Neural crest cell (in vitro differentiated cells): ENCODE measurements around the gene RGR. TPM values are rescaled to one million over a fixed set of nuclear protein-coding genes. Genes with fewer than 3 reads are reported as not detected.

ENCODE experiments used
- DNase-seq: peaks from one replicate; pipeline ENCODE4 v3.0.0; 2021; ENCODE audit warnings: low read depth, mixed read lengths, low spot score
- H3K27ac Mint-ChIP-seq: one replicate; pipeline ENCODE4 v1.8.0; 2021; ENCODE audit warnings: mild to moderate bottlenecking, mixed read lengths; ENCODE audit not compliant: unreplicated experiment
- H3K27me3 Mint-ChIP-seq: 2 replicates; pipeline ENCODE4 v1.8.0; 2021; ENCODE audit warnings: low read depth, mild to moderate bottlenecking, mixed read lengths
- H3K36me3 Mint-ChIP-seq: 2 replicates; pipeline ENCODE4 v1.8.0; 2021; ENCODE audit warnings: low read depth, mild to moderate bottlenecking, mixed read lengths
- H3K4me1 Mint-ChIP-seq: 2 replicates; pipeline ENCODE4 v1.8.0; 2021; ENCODE audit warnings: mixed read lengths
- H3K4me3 Mint-ChIP-seq: one replicate; pipeline ENCODE4 v1.8.0; 2021; ENCODE audit warnings: mild to moderate bottlenecking, mixed read lengths
- H3K9me3 Mint-ChIP-seq: 2 replicates; pipeline ENCODE4 v1.8.0; 2021; ENCODE audit warnings: mixed read lengths
- total RNA-seq: library from RNA; stranded (reverse); gene quantifications from 2 replicates; pipeline ENCODE4 v1.2.1, GENCODE V29; 2021
- TF ChIP-seq, protein P1 (sequence below): fragments of 200-600 bp; sonication (generic); conservative IDR thresholded peaks from 2 replicates; pipeline ENCODE4 v1.5.0; 2021; ENCODE audit warnings: antibody characterized with exemption, mild to moderate bottlenecking

Gene RGR
- total RNA-seq, 1 donor from 2014 or later: 0.23 TPM

DNA sequence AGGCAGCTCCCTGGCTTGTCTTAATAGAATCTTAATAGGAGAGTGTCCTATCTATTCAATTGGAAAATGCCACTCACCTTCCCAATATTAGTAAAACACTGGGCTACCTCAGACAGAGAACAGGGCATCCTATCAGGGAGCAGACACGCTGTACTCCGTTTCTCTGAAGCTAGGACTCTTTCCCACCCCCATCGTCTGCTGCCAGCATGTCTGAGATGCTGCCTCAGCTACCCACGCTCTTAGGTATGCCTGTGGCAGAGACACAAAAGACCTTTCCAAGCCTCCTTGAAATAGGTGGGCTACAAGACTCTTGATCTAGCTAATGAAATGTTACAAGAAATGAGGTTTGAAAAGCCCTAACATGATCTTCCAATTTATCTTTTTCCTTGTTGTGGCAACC, 17.0 kb upstream of the RGR start:
- no peak overlapping the region for H3K4me3 Mint-ChIP-seq
- H3K4me1 Mint-ChIP-seq: no peaks in the 10 kb centered on the region
- peaks cover 55% of the 10 kb centered on the region for H3K27me3 Mint-ChIP-seq
- H3K36me3 Mint-ChIP-seq: no peaks in the 10 kb centered on the region
- DNase-seq: no peak
- H3K27ac Mint-ChIP-seq: no peak overlapping the region
- no peaks in the 10 kb centered on the region for H3K9me3 Mint-ChIP-seq
- TF ChIP-seq, protein P1, sequence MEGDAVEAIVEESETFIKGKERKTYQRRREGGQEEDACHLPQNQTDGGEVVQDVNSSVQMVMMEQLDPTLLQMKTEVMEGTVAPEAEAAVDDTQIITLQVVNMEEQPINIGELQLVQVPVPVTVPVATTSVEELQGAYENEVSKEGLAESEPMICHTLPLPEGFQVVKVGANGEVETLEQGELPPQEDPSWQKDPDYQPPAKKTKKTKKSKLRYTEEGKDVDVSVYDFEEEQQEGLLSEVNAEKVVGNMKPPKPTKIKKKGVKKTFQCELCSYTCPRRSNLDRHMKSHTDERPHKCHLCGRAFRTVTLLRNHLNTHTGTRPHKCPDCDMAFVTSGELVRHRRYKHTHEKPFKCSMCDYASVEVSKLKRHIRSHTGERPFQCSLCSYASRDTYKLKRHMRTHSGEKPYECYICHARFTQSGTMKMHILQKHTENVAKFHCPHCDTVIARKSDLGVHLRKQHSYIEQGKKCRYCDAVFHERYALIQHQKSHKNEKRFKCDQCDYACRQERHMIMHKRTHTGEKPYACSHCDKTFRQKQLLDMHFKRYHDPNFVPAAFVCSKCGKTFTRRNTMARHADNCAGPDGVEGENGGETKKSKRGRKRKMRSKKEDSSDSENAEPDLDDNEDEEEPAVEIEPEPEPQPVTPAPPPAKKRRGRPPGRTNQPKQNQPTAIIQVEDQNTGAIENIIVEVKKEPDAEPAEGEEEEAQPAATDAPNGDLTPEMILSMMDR: no peak

DNA sequence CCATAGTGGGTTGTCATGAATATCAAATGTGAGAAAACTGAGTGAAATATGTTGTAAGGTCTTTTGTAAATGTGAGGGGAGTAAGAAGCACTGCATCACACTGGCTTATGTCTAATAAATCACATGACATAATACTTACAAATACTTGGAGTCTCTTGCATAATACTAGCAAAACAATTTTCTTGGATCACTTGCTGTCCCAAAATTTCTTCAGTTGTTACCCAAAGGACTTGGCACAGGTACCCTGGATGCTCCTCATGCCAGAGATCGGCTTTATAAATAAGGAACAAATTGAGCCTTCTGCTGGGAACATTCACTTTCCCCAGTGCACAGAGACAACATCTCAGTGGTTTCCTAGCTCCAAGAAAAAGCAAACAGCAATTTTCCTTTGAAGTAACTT, 14.5 kb upstream of the RGR start:
- no peak for DNase-seq
- no peaks in the 10 kb centered on the region for H3K9me3 Mint-ChIP-seq
- H3K27ac Mint-ChIP-seq: no peak overlapping the region
- H3K4me1 Mint-ChIP-seq: no peaks in the 10 kb centered on the region
- H3K4me3 Mint-ChIP-seq: no peak overlapping the region
- TF ChIP-seq, protein P1: no peak
- no peaks in the 10 kb centered on the region for H3K36me3 Mint-ChIP-seq
- peaks cover 48% of the 10 kb centered on the region for H3K27me3 Mint-ChIP-seq

DNA sequence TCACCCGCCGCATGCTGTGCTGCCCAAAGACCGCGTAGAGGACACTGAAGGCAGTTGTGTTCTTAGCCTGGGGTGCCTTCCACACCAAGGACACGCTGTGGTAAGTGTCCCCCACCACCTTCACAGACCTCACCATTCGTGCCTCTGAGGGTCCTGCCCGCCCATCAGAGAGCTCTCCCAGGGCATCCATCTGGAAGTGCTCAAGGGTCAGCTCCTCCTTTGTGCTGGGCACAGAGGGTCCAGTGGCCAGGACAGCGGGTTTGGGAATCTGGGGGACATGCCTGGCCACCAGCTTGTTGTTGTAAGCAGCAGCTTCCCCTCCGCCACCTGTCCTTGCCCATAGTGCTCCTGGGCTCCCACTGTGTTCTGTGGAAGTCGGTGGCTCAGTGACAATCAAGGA, 12.5 kb upstream of the RGR start:
- H3K9me3 Mint-ChIP-seq: no peaks in the 10 kb centered on the region
- peaks cover 33% of the 10 kb centered on the region for H3K27me3 Mint-ChIP-seq
- no peaks in the 10 kb centered on the region for H3K4me1 Mint-ChIP-seq
- no peak overlapping the region for H3K27ac Mint-ChIP-seq
- TF ChIP-seq, protein P1: no peak
- no peak overlapping the region for H3K4me3 Mint-ChIP-seq
- DNase-seq: no peak
- no peaks in the 10 kb centered on the region for H3K36me3 Mint-ChIP-seq

DNA sequence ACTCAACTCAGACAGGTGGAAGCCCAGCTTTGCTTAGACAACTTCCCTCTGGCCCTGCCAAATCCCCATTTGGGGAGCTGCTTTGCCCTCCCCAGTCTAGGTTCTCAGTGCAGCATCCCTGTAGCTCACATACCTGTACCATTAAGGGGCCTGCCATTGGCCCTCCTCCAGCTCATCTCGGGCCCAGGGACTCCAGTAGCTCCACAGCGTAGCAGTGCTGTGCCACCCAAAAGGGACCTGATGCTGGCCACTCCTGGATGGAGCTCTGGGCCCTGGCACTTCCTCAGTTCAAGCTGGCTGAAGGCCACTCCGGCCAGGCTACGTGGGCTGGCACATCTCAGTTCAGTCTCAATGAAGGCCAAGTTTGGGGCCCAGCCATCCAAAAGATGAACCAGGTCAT, 10.9 kb upstream of the RGR start:
- no peak for DNase-seq
- TF ChIP-seq, protein P1: no peak
- no peaks in the 10 kb centered on the region for H3K4me1 Mint-ChIP-seq
- H3K27me3 Mint-ChIP-seq: peaks cover 24% of the 10 kb centered on the region
- H3K27ac Mint-ChIP-seq: no peak overlapping the region
- no peak overlapping the region for H3K4me3 Mint-ChIP-seq
- no peaks in the 10 kb centered on the region for H3K9me3 Mint-ChIP-seq
- no peaks in the 10 kb centered on the region for H3K36me3 Mint-ChIP-seq

DNA sequence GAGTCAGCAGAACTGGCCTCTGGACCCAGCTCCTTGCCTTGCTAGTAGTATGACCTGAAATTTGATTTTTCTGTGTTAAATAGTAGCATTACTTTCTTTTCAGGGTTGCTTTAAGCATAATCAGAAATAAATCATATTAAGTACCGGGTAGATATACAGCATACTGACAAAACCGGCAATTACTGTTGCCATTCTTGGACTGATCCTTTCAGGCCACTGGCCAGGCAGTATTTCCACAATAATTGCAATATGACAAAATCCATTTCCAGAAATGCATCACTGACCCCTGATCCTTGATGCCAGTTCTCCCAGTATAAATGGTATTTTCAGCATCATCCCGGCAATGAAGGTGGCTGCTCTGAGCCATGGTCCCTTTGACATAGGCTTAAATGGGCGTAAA, 10.4 kb upstream of the RGR start:
- Mint-ChIP-seq H3K9me3 (no peaks in the 10 kb centered on the region), H3K27me3 (peaks cover 19% of the 10 kb centered on the region), H3K4me1 (no peaks in the 10 kb centered on the region), H3K4me3 (no peak overlapping the region), H3K36me3 (no peaks in the 10 kb centered on the region), H3K27ac (no peak overlapping the region)
- TF ChIP-seq, protein P1: no peak
- no peak for DNase-seq

DNA sequence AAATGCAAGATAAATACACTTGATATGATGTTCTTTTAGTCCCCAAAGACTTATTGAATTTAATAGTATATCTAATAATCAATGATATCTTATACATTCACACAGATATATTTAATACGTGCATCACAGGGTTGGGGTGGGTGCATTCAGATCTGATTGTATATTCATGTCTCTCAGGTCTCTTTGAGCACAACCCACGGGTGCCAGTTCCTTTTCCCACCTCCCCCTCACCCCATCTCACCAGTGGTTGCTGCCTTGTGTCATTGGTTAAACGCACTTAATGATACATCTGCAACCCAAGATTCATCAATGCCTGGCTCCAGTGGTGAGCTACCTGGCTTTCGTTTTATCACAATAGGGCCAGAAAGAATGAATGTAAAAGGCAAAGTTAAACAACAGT, 9.8 kb upstream of the RGR start:
- Mint-ChIP-seq H3K27ac (no peak overlapping the region), H3K4me1 (no peaks in the 10 kb centered on the region), H3K27me3 (peaks cover 13% of the 10 kb centered on the region), H3K9me3 (no peaks in the 10 kb centered on the region), H3K36me3 (no peaks in the 10 kb centered on the region), H3K4me3 (no peak overlapping the region)
- DNase-seq: no peak
- TF ChIP-seq, protein P1: no peak
